HCT116 (cell line): ENCODE results near the gene ZBED2. TPM values are rescaled to one million over a fixed set of nuclear protein-coding genes. Genes with fewer than 3 reads are reported as not detected.

ENCODE experiments used
- ATAC-seq: fragments of 200-7000 bp; cut with Tn5 transposase; 2 replicates; pipeline ENCODE4 v1.9.1; 2020; ENCODE audit warnings: mild to moderate bottlenecking, moderate library complexity
- BruUV-seq: library from RNA; stranded (reverse); fragments of 400-500 nt; replicated peaks from 2 replicates; lab custom pipeline; 2021; lab: Mats Ljungman, UMichigan
- CTCF ChIA-PET: fragments of 300-600 bp; sonication (Branson Sonifier 250); formaldehyde crosslinking; loops from one replicate; lab custom pipeline; 2021; ENCODE audit warnings: antibody characterized with exemption; lab: Charles Lee
- POLR2A ChIA-PET: fragments of 300-600, 350-600 bp; sonication (Branson Sonifier 250); formaldehyde crosslinking; loops from one replicate; lab custom pipeline; 2021; ENCODE audit warnings: antibody characterized with exemption; lab: Charles Lee
- RAD21 ChIA-PET, 2 experiments: fragments of 300-600 bp; sonication (Branson Sonifier 250); formaldehyde crosslinking; loops; one replicate each; lab custom pipeline; 2023; ENCODE audit warnings: low total read pairs in 2 of 2; ENCODE audit not compliant: uncharacterized antibody in 2 of 2, unreplicated experiment in 2 of 2, low non-redundant PET in 1 of 2; lab: Charles Lee
- DNase-seq: peaks from one replicate; pipeline ENCODE4 v3.0.0-alpha.2; 2010; ENCODE audit warnings: low read depth, low spot score
- H2AFZ ChIP-seq: fragments of 200-600 bp; shearing (Covaris generic), sonication (generic); 2 replicates; pipeline ENCODE4 v1.6.1; 2017; ENCODE audit warnings: low read depth, mixed run types, mixed read lengths, antibody characterized with exemption, low read length; ENCODE audit not compliant: poor library complexity, severe bottlenecking
- H3K27ac ChIP-seq: 2 replicates; pipeline ENCODE4 v1.5.1; 2012; ENCODE audit warnings: low read depth, low read length
- H3K27me3 ChIP-seq: fragments of 200-600 bp; sonication (generic); 2 replicates; pipeline ENCODE4 v1.6.1; 2016; ENCODE audit warnings: mixed run types, low read length, mixed read lengths; ENCODE audit not compliant: insufficient read depth
- H3K36me3 ChIP-seq, 2 experiments: fragments of 200-500 bp in 1 of 2; fragments of 200-600 bp in 1 of 2; sonication (Bioruptor generic) in 1 of 2; sonication (generic) in 1 of 2; 2 replicates each; pipeline versions ENCODE4 v1.5.1 to v1.6.1; 2014 to 2016; ENCODE audit warnings: low read length in 2 of 2, inconsistent platforms in 1 of 2, mixed read lengths in 1 of 2, mixed run types in 1 of 2; ENCODE audit not compliant: insufficient read depth in 2 of 2, control insufficient read depth in 1 of 2
- H3K4me1 ChIP-seq, 2 experiments: fragments of 200-600 bp in 1 of 2; sonication (generic) in 1 of 2; 2 replicates each; pipeline versions ENCODE4 v1.5.1 to v1.6.1; 2012 to 2017; ENCODE audit warnings: low read length in 2 of 2, inconsistent platforms in 1 of 2, mild to moderate bottlenecking in 1 of 2, mixed read lengths in 1 of 2, mixed run types in 1 of 2, moderate library complexity in 1 of 2; ENCODE audit not compliant: insufficient read depth in 2 of 2, control insufficient read depth in 1 of 2
- H3K4me2 ChIP-seq: fragments of 200-600 bp; sonication (generic); 2 replicates; pipeline ENCODE4 v1.6.1; 2017; ENCODE audit warnings: mixed run types, low read length, mixed read lengths
- H3K4me3 ChIP-seq, 2 experiments: fragments of 200-600 bp in 1 of 2; sonication (generic) in 1 of 2; replicated peaks in 1 of 2; 2 replicates each; pipeline ENCODE4 v1.5.1; 2011 to 2016; ENCODE audit warnings: low read length in 2 of 2, control low read depth in 1 of 2, low read depth in 1 of 2, mild to moderate bottlenecking in 1 of 2, mixed read lengths in 1 of 2, mixed run types in 1 of 2
- H3K79me2 ChIP-seq: fragments of 200-600 bp; sonication (generic); 2 replicates; pipeline ENCODE4 v1.6.1; 2017; ENCODE audit warnings: mild to moderate bottlenecking, mixed run types, low read length, moderate library complexity, mixed read lengths; ENCODE audit not compliant: insufficient read depth
- H3K9ac ChIP-seq: fragments of 200-600 bp; sonication (generic); 2 replicates; pipeline ENCODE4 v1.6.1; 2016; ENCODE audit warnings: low read length, mixed read lengths
- H3K9me2 ChIP-seq: fragments of 200-600 bp; sonication (generic), shearing (Covaris generic); 2 replicates; pipeline ENCODE4 v1.6.1; 2017; ENCODE audit warnings: mixed run types, mild to moderate bottlenecking, moderate library complexity; ENCODE audit not compliant: insufficient read depth
- H3K9me3 ChIP-seq, 2 experiments: fragments of 200-500 bp in 1 of 2; fragments of 200-600 bp in 1 of 2; sonication (Bioruptor generic) in 1 of 2; sonication (generic) in 1 of 2; 2 replicates each; pipeline ENCODE4 v1.6.1; 2014 to 2017; ENCODE audit warnings: low read length in 2 of 2, mixed read lengths in 2 of 2, inconsistent platforms in 1 of 2, low read depth in 1 of 2, mild to moderate bottlenecking in 1 of 2, mixed run types in 1 of 2, moderate library complexity in 1 of 2; ENCODE audit not compliant: control insufficient read depth in 1 of 2, insufficient read depth in 1 of 2
- H4K20me1 ChIP-seq: fragments of 200-600 bp; sonication (generic), shearing (Covaris generic); 2 replicates; pipeline ENCODE4 v1.6.1; 2017; ENCODE audit warnings: mixed run types, mild to moderate bottlenecking, moderate library complexity; ENCODE audit not compliant: insufficient read depth
- CBX3 ChIP-seq: IDR thresholded peaks from 2 replicates; pipeline ENCODE4 v1.6.1; 2012; ENCODE audit warnings: low read depth
- JUND ChIP-seq: IDR thresholded peaks from 2 replicates; pipeline ENCODE4 v1.6.1; 2012
- intact Hi-C: fragments of 100-400 bp; cut with micrococcal nuclease; formaldehyde crosslinking; loops from 2 replicates; pipeline ENCODE4 v1.10.0; 2022
- total RNA-seq: library from RNA; stranded (reverse); gene quantifications from one replicate; pipeline ENCODE4 v1.2.1, GENCODE V29; 2021; ENCODE audit not compliant: unreplicated experiment
- TF ChIP-seq, protein P1 (sequence below), 3 experiments: fragments of 200-600 bp in 1 of 3; sonication (generic) in 1 of 3; IDR thresholded peaks in 2 of 3; conservative IDR thresholded peaks in 1 of 3; 2 replicates each; pipeline ENCODE4 v1.5.1; 2012 to 2017; ENCODE audit warnings: low read depth in 2 of 3, low read length in 2 of 3, antibody characterized with exemption in 1 of 3, borderline replicate concordance in 1 of 3, control low read depth in 1 of 3, mild to moderate bottlenecking in 1 of 3, mixed read lengths in 1 of 3, mixed run types in 1 of 3, moderate library complexity in 1 of 3; ENCODE audit not compliant: insufficient read depth in 1 of 3
- TF ChIP-seq, protein P2 (sequence below): IDR thresholded peaks from 2 replicates; pipeline ENCODE4 v1.6.1; 2011; ENCODE audit warnings: mild to moderate bottlenecking, low read length, moderate library complexity; ENCODE audit not compliant: insufficient replicate concordance; ENCODE audit errors: extremely low read depth
- TF ChIP-seq, protein P3 (sequence below): IDR thresholded peaks from 2 replicates; pipeline ENCODE4 v1.6.1; 2012

The ZBED2 gene
- total RNA-seq, 1 experiment from 2014 or later, result 16.1 TPM

DNA sequence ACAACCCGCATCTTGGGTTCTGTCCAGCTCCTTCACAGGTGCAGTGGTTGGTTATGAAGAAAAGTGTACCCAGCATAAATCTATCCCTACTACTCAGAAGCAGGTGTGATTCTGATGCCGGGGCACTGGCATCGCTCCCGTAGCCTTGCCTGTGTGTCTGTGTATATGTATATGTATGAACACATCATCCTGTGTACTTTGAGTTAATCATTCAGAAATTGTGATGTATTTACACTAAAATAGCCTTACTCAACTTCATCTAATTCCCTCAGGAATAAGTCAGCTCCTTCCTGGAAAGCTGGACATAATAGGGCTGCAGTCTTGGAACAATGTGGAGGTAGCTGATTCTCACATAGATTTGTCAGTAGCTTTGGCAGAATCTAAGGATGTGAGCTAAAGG, 6.7 kb upstream of the ZBED2 start:
- ATAC-seq (no peak), DNase-seq (no peak)
- no TSS peak for BruUV-seq
- no peaks in the 10 kb centered on the region for H3K79me2 ChIP-seq
- H3K4me3 ChIP-seq, result no peak overlapping the region
- H4K20me1 ChIP-seq, result no peaks in the 10 kb centered on the region
- H3K9me3 ChIP-seq, result no peaks in the 10 kb centered on the region
- ChIA-PET RAD21 (no interaction called here), CTCF (no interaction called here), POLR2A (no interaction called here)
- no peaks in the 10 kb centered on the region for H3K36me3 ChIP-seq
- H3K9me2 ChIP-seq, result no peaks in the 10 kb centered on the region
- H3K27ac ChIP-seq, result no peak overlapping the region
- H3K4me2 ChIP-seq, result no peak overlapping the region
- peaks cover 0 to 22% of the 10 kb centered on the region in 2 experiments; a peak in 2 of 4 replicates for H3K4me1 ChIP-seq
- H2AFZ ChIP-seq, result no peak overlapping the region
- no peak overlapping the region for H3K9ac ChIP-seq
- H3K27me3 ChIP-seq, result no peaks in the 10 kb centered on the region
- TF ChIP-seq, protein P1, sequence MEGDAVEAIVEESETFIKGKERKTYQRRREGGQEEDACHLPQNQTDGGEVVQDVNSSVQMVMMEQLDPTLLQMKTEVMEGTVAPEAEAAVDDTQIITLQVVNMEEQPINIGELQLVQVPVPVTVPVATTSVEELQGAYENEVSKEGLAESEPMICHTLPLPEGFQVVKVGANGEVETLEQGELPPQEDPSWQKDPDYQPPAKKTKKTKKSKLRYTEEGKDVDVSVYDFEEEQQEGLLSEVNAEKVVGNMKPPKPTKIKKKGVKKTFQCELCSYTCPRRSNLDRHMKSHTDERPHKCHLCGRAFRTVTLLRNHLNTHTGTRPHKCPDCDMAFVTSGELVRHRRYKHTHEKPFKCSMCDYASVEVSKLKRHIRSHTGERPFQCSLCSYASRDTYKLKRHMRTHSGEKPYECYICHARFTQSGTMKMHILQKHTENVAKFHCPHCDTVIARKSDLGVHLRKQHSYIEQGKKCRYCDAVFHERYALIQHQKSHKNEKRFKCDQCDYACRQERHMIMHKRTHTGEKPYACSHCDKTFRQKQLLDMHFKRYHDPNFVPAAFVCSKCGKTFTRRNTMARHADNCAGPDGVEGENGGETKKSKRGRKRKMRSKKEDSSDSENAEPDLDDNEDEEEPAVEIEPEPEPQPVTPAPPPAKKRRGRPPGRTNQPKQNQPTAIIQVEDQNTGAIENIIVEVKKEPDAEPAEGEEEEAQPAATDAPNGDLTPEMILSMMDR (IDR thresholded peaks at IDR 0.05 in 2 of 3, conservative IDR thresholded peaks at IDR 0.05 in 1 of 3; ENCODE audit: borderline replicate concordance in 1 of 3, insufficient read depth in 1 of 3, low read depth in 2 of 3, low read length in 2 of 3), result no peak
- TF ChIP-seq, protein P2, sequence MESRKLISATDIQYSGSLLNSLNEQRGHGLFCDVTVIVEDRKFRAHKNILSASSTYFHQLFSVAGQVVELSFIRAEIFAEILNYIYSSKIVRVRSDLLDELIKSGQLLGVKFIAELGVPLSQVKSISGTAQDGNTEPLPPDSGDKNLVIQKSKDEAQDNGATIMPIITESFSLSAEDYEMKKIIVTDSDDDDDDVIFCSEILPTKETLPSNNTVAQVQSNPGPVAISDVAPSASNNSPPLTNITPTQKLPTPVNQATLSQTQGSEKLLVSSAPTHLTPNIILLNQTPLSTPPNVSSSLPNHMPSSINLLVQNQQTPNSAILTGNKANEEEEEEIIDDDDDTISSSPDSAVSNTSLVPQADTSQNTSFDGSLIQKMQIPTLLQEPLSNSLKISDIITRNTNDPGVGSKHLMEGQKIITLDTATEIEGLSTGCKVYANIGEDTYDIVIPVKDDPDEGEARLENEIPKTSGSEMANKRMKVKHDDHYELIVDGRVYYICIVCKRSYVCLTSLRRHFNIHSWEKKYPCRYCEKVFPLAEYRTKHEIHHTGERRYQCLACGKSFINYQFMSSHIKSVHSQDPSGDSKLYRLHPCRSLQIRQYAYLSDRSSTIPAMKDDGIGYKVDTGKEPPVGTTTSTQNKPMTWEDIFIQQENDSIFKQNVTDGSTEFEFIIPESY, result no peak
- no peak for TF ChIP-seq JUND
- TF ChIP-seq CBX3, result no peak
- TF ChIP-seq, protein P3, sequence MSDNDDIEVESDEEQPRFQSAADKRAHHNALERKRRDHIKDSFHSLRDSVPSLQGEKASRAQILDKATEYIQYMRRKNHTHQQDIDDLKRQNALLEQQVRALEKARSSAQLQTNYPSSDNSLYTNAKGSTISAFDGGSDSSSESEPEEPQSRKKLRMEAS, result no peak
- TF ChIP-seq, all 23 proteins: peak for 0
- intact Hi-C loops, result no loop called here
